PFSK-1 (cell line): Measurements from ENCODE around the gene TOR2A.

Experiments
- FOXP2 ChIP-seq: optimal IDR thresholded peaks from 2 replicates; pipeline ENCODE3; 2011; ENCODE audit warnings: borderline replicate concordance, control low read depth, inconsistent platforms; ENCODE audit not compliant: insufficient read depth; ENCODE audit errors: extremely low read length, extremely low read depth
- POLR2AphosphoS5 ChIP-seq: IDR thresholded peaks from 2 replicates; pipeline ENCODE4 v1.6.1; 2012; ENCODE audit warnings: low read depth, mild to moderate bottlenecking, control low read depth, low read length, moderate library complexity
- REST ChIP-seq, 2 experiments: IDR thresholded peaks; 2 replicates each; pipeline versions ENCODE4 v1.6.1 to v1.8.0; 2011 to 2012; ENCODE audit warnings: low read depth in 2 of 2, low read length in 2 of 2, control low read depth in 1 of 2, inconsistent platforms in 1 of 2, mild to moderate bottlenecking in 1 of 2, moderate library complexity in 1 of 2; ENCODE audit not compliant: insufficient read depth in 1 of 2
- SIN3A ChIP-seq: IDR thresholded peaks from 2 replicates; pipeline ENCODE4 v1.6.1; 2012; ENCODE audit warnings: mild to moderate bottlenecking, low read length, moderate library complexity, borderline replicate concordance; ENCODE audit not compliant: insufficient read depth
- TAF1 ChIP-seq: IDR thresholded peaks from 2 replicates; pipeline ENCODE4 v1.6.1; 2012; ENCODE audit warnings: low read length, control low read depth, borderline replicate concordance; ENCODE audit not compliant: insufficient read depth

TOR2A gene

GRCh38 chr9:127771570-127772189 lies 36.6 kb upstream of the TOR2A start:
- no peak for TF ChIP-seq POLR2AphosphoS5
- TF ChIP-seq FOXP2, result no peak
- TF ChIP-seq REST (IDR thresholded peaks at IDR 0.05; ENCODE audit: insufficient read depth in 1 of 2, low read depth in 2 of 2, low read length in 2 of 2), result no peak

GRCh38 chr9:127770905-127771569 lies 35.9 kb upstream of the TOR2A start:
- no peak for TF ChIP-seq FOXP2
- no peak for TF ChIP-seq TAF1
- TF ChIP-seq SIN3A, result no peak

- no peak for TF ChIP-seq FOXP2
- no peak for TF ChIP-seq REST (IDR thresholded peaks at IDR 0.05; ENCODE audit: insufficient read depth in 1 of 2, low read depth in 2 of 2, low read length in 2 of 2)
These were observed 35.5 kb upstream of the TOR2A start for GRCh38 chr9:127770583-127770904.

GRCh38 chr9:127769929-127770582 lies 35.0 kb upstream of the TOR2A start:
- TF ChIP-seq REST (IDR thresholded peaks at IDR 0.05; ENCODE audit: insufficient read depth in 1 of 2, low read depth in 2 of 2, low read length in 2 of 2) (no peak), POLR2AphosphoS5 (no peak), TAF1 (no peak), SIN3A (no peak), FOXP2 (no peak)

- TF ChIP-seq SIN3A, result no peak
- no peak for TF ChIP-seq REST (IDR thresholded peaks at IDR 0.05; ENCODE audit: insufficient read depth in 1 of 2, low read depth in 2 of 2, low read length in 2 of 2)
These were observed 34.0 kb upstream of the TOR2A start for GRCh38 chr9:127769101-127769500.
